DMS153 (cell line): ENCODE data around the gene HSFX1.
A peak's percentile ranks its signal among the peaks of the same experiment; 100 is the strongest.
"Not testable (repeated sequence)": the region's sequence is repeated elsewhere in the genome, so short reads cannot be mapped to it uniquely, and the experiment has no call there.

Experiments used
- DNase-seq: peaks from one replicate; lab custom pipeline; 2025; lab: John Stamatoyannopoulos, UW

HSFX1 gene

GRCh38 chrX:149773768-149774167, at the start of gene HSFX1:
Gene HSFX1, plus strand, starts transcription at chrX:149774068. Its CDS starts 614 bp downstream, at chrX:149774682.
- DNase-seq, result not testable (repeated sequence)

DNA sequence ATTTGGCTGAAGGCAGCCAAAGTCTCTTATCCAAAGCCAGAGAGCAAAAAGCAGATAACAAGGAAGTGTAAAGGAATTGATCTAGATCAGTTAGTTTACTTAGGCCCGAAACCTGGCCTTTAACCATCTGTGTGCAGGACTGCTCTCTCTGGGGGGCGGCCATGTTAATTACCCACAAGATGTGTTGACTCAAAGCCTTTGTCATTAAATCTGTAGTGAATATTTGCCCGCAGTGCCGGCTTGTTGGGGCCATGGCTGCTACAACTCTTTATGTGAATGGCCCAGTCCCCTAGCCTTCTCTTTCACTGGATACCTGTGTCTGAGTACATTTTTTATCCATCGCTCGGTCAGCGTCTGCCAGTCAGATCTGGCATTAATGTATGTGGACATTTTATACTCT, 46.6 kb upstream of the HSFX1 start:
- not testable (repeated sequence) for DNase-seq

DNA sequence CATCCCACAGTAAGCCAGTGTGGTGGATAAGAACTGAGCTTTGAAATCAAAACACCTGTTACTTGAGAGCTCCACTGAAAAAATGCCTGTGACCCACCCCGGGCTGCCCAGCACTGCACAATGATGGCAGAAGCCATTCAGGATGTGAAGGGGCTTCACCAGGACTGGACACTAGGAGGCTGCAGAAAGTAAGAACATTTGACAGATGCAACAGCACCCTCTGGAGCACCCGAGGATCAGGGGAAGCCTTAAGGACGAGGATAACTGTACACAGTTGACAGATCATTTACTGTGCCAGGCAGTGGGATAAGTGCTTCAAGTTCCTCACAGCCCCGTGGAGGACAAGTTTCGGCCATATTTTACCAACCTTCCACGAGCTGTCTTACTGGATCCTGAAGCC, 31.6 kb upstream of the HSFX1 start:
- DNase-seq, result not testable (repeated sequence)

DNA sequence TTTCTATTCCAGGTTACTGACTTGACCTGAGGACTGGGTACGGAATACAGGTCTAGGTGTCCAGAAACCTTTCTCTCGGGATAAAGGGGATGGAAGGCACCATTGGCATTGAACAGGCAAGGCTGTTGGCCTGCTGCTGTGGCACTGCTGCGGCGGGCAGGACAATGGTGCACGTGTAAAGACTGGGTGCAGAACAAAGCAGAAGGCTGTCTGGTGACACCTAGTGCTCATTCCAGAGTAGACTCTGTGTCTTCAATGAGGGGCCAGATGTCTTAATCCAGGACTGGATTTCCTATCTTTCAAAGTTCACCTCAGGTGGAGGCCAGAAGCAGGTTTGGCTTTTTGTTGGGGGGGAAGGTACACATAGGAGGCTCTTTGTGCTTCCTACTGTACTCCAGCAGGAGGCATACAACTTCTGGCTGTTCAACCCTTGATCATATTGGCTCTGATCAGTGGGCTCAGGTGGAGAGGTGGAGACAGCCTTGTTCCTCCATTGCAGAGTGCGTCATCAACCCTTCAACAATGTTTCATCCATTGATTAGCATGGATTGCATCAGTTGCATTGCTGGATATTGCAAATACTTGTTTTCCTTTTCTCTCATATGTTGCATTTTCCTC, 27.4 kb upstream of the HSFX1 start:
- DNase-seq, result not testable (repeated sequence)

DNA sequence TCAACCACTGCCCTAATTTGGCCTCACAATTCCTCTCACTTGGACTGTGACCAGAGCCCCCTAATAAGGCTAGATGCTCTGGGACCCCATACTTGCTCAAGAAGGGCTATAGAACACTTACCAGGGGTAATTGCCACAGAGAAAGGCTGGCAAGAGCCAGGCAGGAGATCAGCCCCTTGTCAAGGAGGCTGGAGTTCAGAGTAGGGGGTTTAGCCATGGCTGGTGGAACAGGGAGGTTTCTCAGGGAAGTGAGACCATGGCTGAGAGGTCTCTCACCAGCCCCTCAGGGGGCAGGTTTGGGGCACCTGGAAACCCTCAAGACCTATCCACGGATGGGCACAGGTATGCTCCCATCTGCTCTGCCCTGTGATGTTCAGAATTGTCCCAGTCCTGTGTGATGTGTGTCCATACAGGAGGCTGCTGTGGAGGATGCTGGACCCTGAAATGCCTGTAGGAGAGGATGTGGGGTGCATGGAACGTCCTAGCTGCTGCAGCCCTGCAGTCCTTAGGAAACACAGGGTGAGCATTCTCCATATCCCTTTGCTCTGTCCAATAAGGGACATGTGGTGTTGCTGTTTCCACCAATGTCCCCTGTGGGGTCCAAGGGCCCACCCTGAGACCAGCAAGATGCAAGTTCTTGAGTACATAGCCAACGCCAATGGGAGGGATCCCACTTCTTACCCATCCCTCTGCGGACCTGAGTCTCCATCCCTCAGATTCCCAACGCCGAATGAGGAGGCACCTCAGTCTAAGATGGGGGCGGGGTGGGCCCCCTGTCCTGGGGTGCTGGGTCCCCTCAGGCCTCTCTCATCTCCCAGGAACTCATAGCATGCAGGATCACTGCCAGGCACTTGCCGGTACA, 16.4 kb upstream of the HSFX1 start:
- DNase-seq, result no peak

DNA sequence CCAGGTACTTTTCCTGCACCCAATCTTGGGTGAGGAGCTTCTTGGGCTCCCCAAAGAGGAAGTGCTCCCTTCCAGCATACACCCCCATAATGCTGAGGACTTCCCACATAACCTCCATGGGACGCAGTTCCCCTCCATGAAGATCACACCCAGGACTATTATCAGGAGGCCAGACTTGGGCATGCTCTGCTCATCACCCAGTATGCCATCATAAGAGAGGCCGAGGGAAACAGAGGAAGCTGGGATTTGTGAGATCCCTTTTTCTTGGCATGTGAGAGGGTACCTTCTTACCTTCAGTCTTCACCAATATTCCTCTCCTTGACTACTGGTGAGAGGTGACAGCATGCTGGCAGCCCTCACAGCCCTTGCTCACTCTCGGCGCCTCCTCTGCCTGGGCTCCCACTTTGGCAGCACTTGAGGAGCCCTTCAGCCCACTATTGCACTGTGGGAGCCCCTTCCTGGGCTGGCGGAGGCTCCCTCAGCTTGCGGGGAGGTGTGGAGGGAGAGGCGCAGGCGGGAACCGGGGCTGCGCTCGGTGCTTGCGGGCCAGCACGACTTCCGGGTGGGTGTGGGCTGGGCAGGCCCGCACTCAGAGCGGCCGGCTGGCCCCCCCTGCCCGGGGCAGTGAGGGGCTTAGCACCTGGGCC, 15.7 kb upstream of the HSFX1 start:
- no peak for DNase-seq

GRCh38 chrX:149758715-149759078, 15.2 kb upstream of the HSFX1 start:
- not testable (repeated sequence) for DNase-seq

DNA sequence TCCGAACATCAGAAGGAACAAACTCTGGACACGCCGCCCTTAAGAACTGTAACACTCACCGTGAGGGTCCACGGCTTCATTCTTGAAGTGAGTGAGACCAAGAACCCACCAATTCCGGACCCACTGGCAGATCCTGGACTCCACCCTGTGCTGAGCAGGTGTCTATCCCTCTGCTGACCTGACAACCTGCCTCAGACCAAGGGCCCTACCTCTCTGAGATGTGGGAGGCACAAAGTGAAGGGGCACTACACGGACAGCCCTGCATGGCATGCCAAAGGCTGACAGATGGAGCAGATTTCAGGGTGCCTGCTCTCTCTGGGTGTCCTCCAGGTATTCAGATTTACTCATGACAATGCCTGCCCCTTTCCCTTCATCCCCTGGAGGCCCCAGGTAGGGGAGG, 14.0 kb upstream of the HSFX1 start:
- no peak for DNase-seq

- no peak for DNase-seq
Measured at GRCh38 chrX:149760965-149761364, 12.9 kb upstream of the HSFX1 start.

GRCh38 chrX:149761858-149762674, 11.8 kb upstream of the HSFX1 start:
- DNase-seq, result not testable (repeated sequence)

DNA sequence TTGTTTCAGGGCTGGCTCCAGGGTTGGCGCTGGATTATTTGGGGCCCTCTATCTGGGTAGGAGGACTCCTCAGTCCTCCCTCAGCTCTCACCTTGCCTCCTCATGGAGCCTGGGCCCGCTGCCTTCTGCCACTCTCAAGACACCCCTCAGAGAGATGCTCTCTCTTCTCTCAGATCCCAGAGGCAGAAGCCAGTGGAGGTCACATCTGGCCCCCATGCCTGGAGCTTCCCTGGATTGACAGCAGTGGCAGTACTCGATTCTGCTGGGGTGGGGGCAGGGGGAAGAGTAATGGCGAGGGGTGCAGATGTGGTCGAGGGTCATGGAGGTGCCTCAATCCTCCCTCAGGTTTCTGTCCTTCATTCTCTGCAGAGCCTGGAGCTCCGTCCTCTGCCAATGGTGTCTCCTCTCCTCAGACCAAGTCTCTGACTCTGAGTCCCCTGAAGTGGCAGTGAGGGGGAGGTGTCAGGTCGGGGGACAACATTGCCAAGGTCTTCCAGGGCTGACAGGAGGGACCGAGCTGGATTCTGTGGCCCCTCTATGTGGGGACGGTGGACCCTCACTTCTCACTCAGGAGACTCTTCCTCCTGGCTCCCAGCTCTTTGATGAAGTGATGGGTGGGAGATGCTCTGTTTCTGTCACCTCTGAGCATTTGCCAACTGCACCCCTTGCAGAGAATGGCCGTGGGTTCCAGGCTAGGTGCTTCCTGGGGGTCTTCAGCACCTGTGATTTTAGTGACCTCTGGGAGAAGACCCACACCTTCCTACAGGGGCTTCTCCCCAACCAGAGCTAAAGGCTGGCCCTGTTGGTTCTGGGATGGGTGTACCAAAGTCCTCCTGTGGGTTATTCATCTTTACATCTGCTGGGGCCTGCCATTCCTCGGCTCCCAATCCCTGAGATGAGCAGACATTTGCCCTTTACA, 10.9 kb upstream of the HSFX1 start:
- DNase-seq, result no peak

DNA sequence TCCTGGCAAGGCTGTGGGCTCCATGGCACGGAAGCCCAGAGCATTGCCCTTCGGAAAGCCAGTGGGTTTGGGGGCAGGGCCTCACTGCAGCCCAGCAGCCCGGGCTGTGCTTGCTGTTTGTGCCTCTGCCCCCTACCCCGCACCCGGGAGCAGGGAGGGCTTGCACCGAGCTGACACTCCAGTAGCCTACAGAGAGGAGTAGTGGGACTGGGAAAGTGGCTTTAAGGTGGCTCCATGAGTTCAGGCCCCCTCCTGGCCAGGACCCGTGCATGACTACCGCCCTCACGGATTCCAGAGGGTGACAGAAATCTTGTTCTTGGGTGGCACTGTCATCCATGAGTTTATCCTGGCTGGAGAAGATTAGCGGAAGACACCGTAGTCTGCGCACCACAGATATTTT, 3.5 kb upstream of the HSFX1 start:
- not testable (repeated sequence) for DNase-seq

DNA sequence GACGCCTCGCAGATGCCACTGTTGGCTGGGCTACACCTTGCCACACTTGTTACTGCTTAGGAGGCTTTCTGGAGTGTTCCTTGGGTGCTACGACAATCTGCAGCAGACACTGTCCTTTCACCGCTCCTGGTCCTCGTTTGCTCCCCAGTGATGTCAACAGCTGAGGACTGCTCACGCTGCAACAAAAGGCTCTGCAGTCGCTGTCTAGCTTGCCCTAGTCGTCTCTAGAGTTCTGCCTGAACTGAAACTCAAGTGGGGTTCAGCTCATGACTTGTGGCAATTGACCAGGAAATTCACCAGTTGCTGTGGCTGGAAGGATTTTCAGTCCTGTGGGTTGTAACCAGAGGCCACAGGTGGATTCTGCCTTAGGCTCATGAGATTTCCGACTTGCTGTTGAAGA, 842 bp upstream of the HSFX1 start:
- DNase-seq, result not testable (repeated sequence)

DNA sequence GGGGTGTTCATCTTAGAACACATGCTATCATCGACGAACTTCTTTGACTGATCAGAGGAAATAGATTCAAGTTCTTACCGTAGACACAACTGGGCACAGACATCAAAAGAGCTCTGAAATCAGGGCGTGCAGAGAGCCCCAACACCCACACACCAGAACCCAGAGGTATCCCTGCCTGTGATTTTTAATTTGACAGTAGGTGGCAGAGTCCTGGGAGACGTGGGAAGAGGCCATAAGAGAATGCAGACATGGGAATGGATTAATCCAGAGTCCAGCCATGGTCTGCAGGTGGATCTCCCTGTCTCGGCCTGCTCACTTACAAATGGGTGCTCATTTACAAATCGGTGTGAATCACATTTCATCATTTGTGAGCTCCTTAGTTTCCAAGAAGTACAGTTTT, 4.1 kb downstream of the HSFX1 start:
- not testable (repeated sequence) for DNase-seq

DNA sequence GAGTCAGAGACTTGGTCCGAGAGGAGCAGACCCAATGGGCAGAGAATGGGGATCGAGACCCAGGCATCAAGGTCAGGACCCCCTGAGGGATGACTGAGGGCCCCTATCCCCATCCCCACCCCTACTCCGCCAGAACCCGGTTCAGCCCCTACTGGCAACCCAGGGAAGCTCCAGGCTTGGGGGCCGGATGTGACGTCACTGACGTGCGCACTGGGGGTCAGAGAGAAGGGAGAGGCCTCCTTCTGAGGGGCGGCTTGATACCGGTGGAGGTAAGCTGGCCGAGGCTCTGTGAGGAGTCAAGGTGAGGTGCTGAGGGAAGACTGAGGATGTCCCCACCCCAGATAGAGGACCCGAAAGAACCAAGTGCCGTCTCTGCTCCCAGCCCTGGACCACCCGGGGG, 7.9 kb downstream of the HSFX1 start, which contains the start of gene MAGEA9:
Gene MAGEA9, plus strand, starts transcription at position 204 of the 400 bp plus-strand sequence. CDS start 4,281 bp downstream, outside the sequence.
- DNase-seq, result not testable (repeated sequence)

- not testable (repeated sequence) for DNase-seq
Measured at GRCh38 chrX:149795531-149795930, 21.7 kb downstream of the HSFX1 start.

GRCh38 chrX:149799095-149799714, 25.3 kb downstream of the HSFX1 start:
- DNase-seq, result peak; percentile 46

GRCh38 chrX:149799938-149800337, 26.1 kb downstream of the HSFX1 start:
- peak; percentile 91 for DNase-seq

- DNase-seq, result no peak
Measured at GRCh38 chrX:149803458-149804062, 29.7 kb downstream of the HSFX1 start.

GRCh38 chrX:149804102-149804501, 30.2 kb downstream of the HSFX1 start:
- DNase-seq, result no peak
